Osteoblast (primary cell): ENCODE measurements around the gene HTRA3. TPM values are rescaled to one million over a fixed set of nuclear protein-coding genes. Genes with fewer than 3 reads are reported as not detected.

Source experiments
- DNase-seq: peaks from one replicate; pipeline ENCODE4 v3.0.0; 2011; ENCODE audit warnings: low spot score, mixed read lengths; ENCODE audit not compliant: insufficient read length; ENCODE audit errors: missing footprints
- H2AFZ ChIP-seq: 2 replicates; pipeline ENCODE4 v1.6.0; 2011; ENCODE audit warnings: mild to moderate bottlenecking, low read length
- H3K27ac ChIP-seq: 2 replicates; pipeline ENCODE4 v1.5.1; 2011; ENCODE audit warnings: mild to moderate bottlenecking, low read depth, low read length, moderate library complexity
- H3K27me3 ChIP-seq: 2 replicates; pipeline ENCODE4 v1.6.0; 2012; ENCODE audit warnings: mild to moderate bottlenecking, control low read depth, inconsistent platforms, low read length, moderate library complexity; ENCODE audit not compliant: insufficient read depth
- H3K36me3 ChIP-seq: 2 replicates; pipeline ENCODE4 v1.5.1; 2011; ENCODE audit warnings: mild to moderate bottlenecking, low read length, control low read depth, moderate library complexity; ENCODE audit not compliant: insufficient read depth
- H3K4me1 ChIP-seq: 2 replicates; pipeline ENCODE4 v1.5.1; 2011; ENCODE audit warnings: mild to moderate bottlenecking, low read length, control low read depth, moderate library complexity; ENCODE audit not compliant: insufficient read depth
- H3K4me2 ChIP-seq: 2 replicates; pipeline ENCODE4 v1.6.0; 2011; ENCODE audit warnings: mild to moderate bottlenecking, low read length; ENCODE audit not compliant: insufficient read depth
- H3K4me3 ChIP-seq: fragments of 200-600 bp; sonication (generic); 3 replicates; pipeline ENCODE4 v1.5.1; 2012; ENCODE audit warnings: mild to moderate bottlenecking, low read length, inconsistent platforms; ENCODE audit not compliant: insufficient read depth
- H3K79me2 ChIP-seq: 2 replicates; pipeline ENCODE4 v1.6.0; 2012; ENCODE audit warnings: mild to moderate bottlenecking, low read length, control low read depth, inconsistent platforms; ENCODE audit not compliant: insufficient read depth
- H3K9me3 ChIP-seq: 2 replicates; pipeline ENCODE4 v1.5.1; 2011; ENCODE audit warnings: low read depth, low read length, control low read depth
- H4K20me1 ChIP-seq: 2 replicates; pipeline ENCODE4 v1.6.0; 2012; ENCODE audit warnings: mild to moderate bottlenecking, low read length, control low read depth; ENCODE audit not compliant: insufficient read depth
- CTCF ChIP-seq: IDR thresholded peaks from 2 replicates; pipeline ENCODE4 v1.5.1; 2011; ENCODE audit warnings: mild to moderate bottlenecking, low read depth, low read length, moderate library complexity; ENCODE audit errors: extremely low read depth
- total RNA-seq: library from RNA; depleted of rRNA; stranded (reverse); fragments of >200 nt; gene quantifications from 2 replicates; pipeline ENCODE4 v1.2.3, GENCODE V29; 2012

Gene HTRA3
- total RNA-seq, 1 donor: 4.0 TPM

DNA sequence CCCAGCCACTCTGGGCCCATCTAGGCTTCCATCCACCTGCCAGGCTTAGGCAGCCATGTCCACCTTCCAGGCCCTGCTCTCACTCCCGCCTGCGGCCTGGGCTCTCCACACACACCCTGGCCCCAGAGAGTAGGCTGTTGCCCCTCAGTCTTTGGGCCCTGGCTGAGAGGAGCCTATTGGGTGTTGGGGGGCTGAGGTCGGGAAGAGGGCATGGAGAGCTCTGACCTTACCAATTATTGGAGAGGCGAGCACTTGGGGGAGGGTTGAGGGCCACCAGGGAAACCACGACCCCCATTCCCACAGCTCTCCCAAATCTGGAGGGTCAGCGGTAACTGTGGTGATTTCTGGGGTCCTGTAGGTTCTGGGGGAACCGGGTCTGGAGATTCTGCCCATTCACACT is 38.2 kb downstream of the HTRA3 start:
- H2AFZ ChIP-seq: no peak overlapping the region
- peaks cover 7% of the 10 kb centered on the region for H3K4me1 ChIP-seq
- peak; percentile 52 for DNase-seq
- no peak overlapping the region for H3K27ac ChIP-seq
- TF ChIP-seq CTCF: no peak
- no peaks in the 10 kb centered on the region for H3K9me3 ChIP-seq
- H3K4me2 ChIP-seq: no peak overlapping the region
- peaks cover 12% of the 10 kb centered on the region for H3K27me3 ChIP-seq
- no peaks in the 10 kb centered on the region for H3K36me3 ChIP-seq
- H3K4me3 ChIP-seq: no peak overlapping the region
- no peaks in the 10 kb centered on the region for H4K20me1 ChIP-seq
- no peaks in the 10 kb centered on the region for H3K79me2 ChIP-seq

GRCh38 chr4:8308144-8308543 is 38.6 kb downstream of the HTRA3 start:
- Histone ChIP-seq H3K27ac (no peak overlapping the region), H3K4me2 (no peak overlapping the region), H3K36me3 (no peaks in the 10 kb centered on the region), H4K20me1 (no peaks in the 10 kb centered on the region), H3K4me3 (no peak overlapping the region), H3K9me3 (no peaks in the 10 kb centered on the region), H3K4me1 (peaks cover 7% of the 10 kb centered on the region), H2AFZ (no peak overlapping the region), H3K27me3 (peaks cover 12% of the 10 kb centered on the region), H3K79me2 (no peaks in the 10 kb centered on the region)
- peak; percentile 52 for DNase-seq
- TF ChIP-seq CTCF: no peak

GRCh38 chr4:8308856-8309771 is 39.6 kb downstream of the HTRA3 start:
- Histone ChIP-seq H3K9me3 (no peaks in the 10 kb centered on the region), H2AFZ (no peak overlapping the region), H3K4me3 (no peak overlapping the region), H4K20me1 (no peaks in the 10 kb centered on the region), H3K36me3 (no peaks in the 10 kb centered on the region), H3K27me3 (peaks cover 12% of the 10 kb centered on the region), H3K79me2 (no peaks in the 10 kb centered on the region), H3K27ac (no peak overlapping the region), H3K4me1 (no peaks in the 10 kb centered on the region), H3K4me2 (no peak overlapping the region)
- DNase-seq: peak; percentile 83
- TF ChIP-seq CTCF: no peak

DNA sequence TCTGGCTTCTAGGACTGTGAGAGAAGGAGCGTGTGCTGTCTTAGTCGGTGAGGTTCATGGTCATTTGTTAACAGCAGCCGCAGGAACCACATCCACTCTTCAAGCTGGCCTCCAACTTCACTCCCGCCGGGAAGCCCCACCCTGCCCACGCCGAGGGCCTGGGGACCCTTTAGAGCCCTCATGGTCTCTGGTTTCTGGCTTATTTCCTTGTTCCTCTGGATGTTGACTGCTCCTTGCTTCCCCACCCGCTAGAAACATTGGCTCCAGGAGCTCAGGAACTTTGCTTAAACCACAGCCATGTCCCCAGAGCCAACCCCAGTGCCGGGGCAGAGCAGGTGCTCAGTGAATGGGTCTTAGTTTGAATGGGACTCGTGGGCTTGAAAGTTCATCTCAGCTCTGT is 40.8 kb downstream of the HTRA3 start:
- Histone ChIP-seq H2AFZ (no peak overlapping the region), H3K36me3 (no peaks in the 10 kb centered on the region), H3K4me1 (peaks cover 2% of the 10 kb centered on the region), H3K79me2 (no peaks in the 10 kb centered on the region), H3K27ac (no peak overlapping the region), H3K4me2 (no peak overlapping the region), H3K9me3 (no peaks in the 10 kb centered on the region), H4K20me1 (no peaks in the 10 kb centered on the region), H3K4me3 (no peak overlapping the region), H3K27me3 (peaks cover 19% of the 10 kb centered on the region)
- DNase-seq: peak; percentile 44
- TF ChIP-seq CTCF: no peak
